Breast epithelium (tissue), 3 donors: ENCODE results near the gene PRR7.

ENCODE experiments used
- CTCF ChIP-seq, 3 donors: fragments of 450-650 bp; IDR thresholded peaks; one replicate each; pipeline ENCODE4 v1.5.1; 2016 to 2017; ENCODE audit warnings: antibody characterized with exemption in 3 of 3, mild to moderate bottlenecking in 3 of 3, moderate library complexity in 3 of 3
- POLR2A ChIP-seq: fragments of 450-650 bp; IDR thresholded peaks from one replicate; pipeline ENCODE4 v1.6.1; 2016; ENCODE audit warnings: antibody characterized with exemption, mild to moderate bottlenecking, moderate library complexity
- POLR2AphosphoS5 ChIP-seq, 3 donors: sonication (generic); formaldehyde crosslinking; IDR thresholded peaks; one replicate each; pipeline ENCODE4 v1.6.1; 2017; ENCODE audit warnings: antibody characterized with exemption in 3 of 3

GRCh38 chr5:177412603-177413233 is 33.9 kb upstream of the PRR7 start:
- TF ChIP-seq CTCF (IDR thresholded peaks at IDR 0.05) (no peak), POLR2AphosphoS5 (IDR thresholded peaks at IDR 0.05) (no peak), POLR2A (no peak)
